HepG2 (cell line): ENCODE data around the gene RABEP1. TPM values are rescaled to one million over a fixed set of nuclear protein-coding genes. Genes with fewer than 3 reads are reported as not detected.

ENCODE experiments used
- ATAC-seq: fragments of 200-7000 bp; cut with Tn5 transposase; 3 replicates; pipeline ENCODE4 v1.9.1; 2020; ENCODE audit warnings: mild to moderate bottlenecking, moderate library complexity
- BruUV-seq: library from RNA; stranded (reverse); fragments of 400-500 nt; replicated peaks from 2 replicates; lab custom pipeline; 2021; lab: Mats Ljungman, UMichigan
- CTCF ChIA-PET: fragments of 300-600 bp; formaldehyde crosslinking; extraction: SDS; loops from one replicate; lab custom pipeline; 2021; ENCODE audit warnings: low total read pairs, inconsistent platforms, low intra/inter-chr PET ratio; lab: Yijun Ruan, JAX
- POLR2A ChIA-PET: fragments of 350-600 bp; sonication (Branson Sonifier 250); formaldehyde crosslinking; loops from one replicate; lab custom pipeline; 2020; ENCODE audit warnings: antibody characterized with exemption, inconsistent platforms; lab: Yijun Ruan, JAX
- DNase-seq: peaks from one replicate; pipeline ENCODE4 v3.0.0-alpha.2; 2015; ENCODE audit warnings: low spot score
- FAIRE-seq: peaks from 3 replicates; lab custom pipeline; 2011; peaks lifted over from hg19 to GRCh38; lab: Jason Lieb, UNC
- H2AFZ ChIP-seq: one replicate; pipeline ENCODE4 v1.6.1; 2011; ENCODE audit warnings: low read length, inconsistent platforms
- H3K27ac ChIP-seq: fragments of 300-600 bp; 3 replicates; pipeline ENCODE4 v1.8.0; 2011; ENCODE audit warnings: mixed run types, mild to moderate bottlenecking, mixed read lengths, low read length, inconsistent platforms; ENCODE audit not compliant: insufficient read depth; ENCODE audit errors: extremely low read length
- H3K27me3 ChIP-seq, 2 experiments: fragments of 200-600 bp in 1 of 2; 2 replicates in 1 of 2; 3 replicates in 1 of 2; pipeline versions ENCODE4 v1.6.0 to v1.8.0; 2011; ENCODE audit warnings: low read length in 2 of 2, mild to moderate bottlenecking in 2 of 2, moderate library complexity in 2 of 2, inconsistent platforms in 1 of 2; ENCODE audit not compliant: insufficient read depth in 2 of 2, control insufficient read depth in 1 of 2
- H3K36me3 ChIP-seq, 2 experiments: fragments of 200-600 bp in 1 of 2; replicated peaks in 1 of 2; 2 replicates in 1 of 2; 3 replicates in 1 of 2; pipeline versions ENCODE4 v1.5.1 to v1.8.0; 2011; ENCODE audit warnings: low read length in 2 of 2, inconsistent platforms in 1 of 2; ENCODE audit not compliant: insufficient read depth in 2 of 2, control insufficient read depth in 1 of 2
- H3K4me1 ChIP-seq: 2 replicates; pipeline ENCODE4 v1.5.1; 2012; ENCODE audit warnings: low read length, inconsistent platforms; ENCODE audit not compliant: insufficient read depth
- H3K4me2 ChIP-seq: 2 replicates; pipeline ENCODE4 v1.6.0; 2011; ENCODE audit warnings: low read depth, low read length, inconsistent platforms
- H3K4me3 ChIP-seq, 3 experiments: fragments of 200-600 bp in 1 of 3; sonication (generic), shearing (Covaris generic) in 1 of 3; replicated peaks in 1 of 3; 2 replicates each; pipeline ENCODE4 v1.5.1; 2011 to 2016; ENCODE audit warnings: low read length in 3 of 3, inconsistent platforms in 2 of 3, low read depth in 2 of 3, mild to moderate bottlenecking in 2 of 3, control low read depth in 1 of 3, mixed read lengths in 1 of 3; ENCODE audit not compliant: insufficient read depth in 1 of 3
- H3K79me2 ChIP-seq: one replicate; pipeline ENCODE4 v1.6.1; 2011; ENCODE audit warnings: low read length, inconsistent platforms; ENCODE audit not compliant: insufficient read depth
- H3K9ac ChIP-seq: 2 replicates; pipeline ENCODE4 v1.6.0; 2011; ENCODE audit warnings: mild to moderate bottlenecking, low read depth, low read length, inconsistent platforms; ENCODE audit not compliant: insufficient read depth
- H3K9me3 ChIP-seq: 2 replicates; pipeline ENCODE4 v1.5.1; 2012; ENCODE audit warnings: mild to moderate bottlenecking, low read length
- H4K20me1 ChIP-seq: 2 replicates; pipeline ENCODE4 v1.6.0; 2011; ENCODE audit warnings: inconsistent platforms, mild to moderate bottlenecking, low read length, moderate library complexity; ENCODE audit not compliant: insufficient read depth
- FOXP1 ChIP-seq, 2 experiments: fragments of 450-650 bp in 1 of 2; IDR thresholded peaks; 2 replicates each; pipeline ENCODE4 v1.6.1; 2017 to 2018; ENCODE audit warnings: antibody characterized with exemption in 1 of 2
- HNF4G ChIP-seq, 2 experiments: sonication (generic) in 1 of 2; formaldehyde crosslinking in 1 of 2; IDR thresholded peaks; 2 replicates each; pipeline versions ENCODE4 v1.4.0 to v1.6.1; 2011 to 2020; ENCODE audit warnings: borderline replicate concordance in 2 of 2, low read depth in 2 of 2, mild to moderate bottlenecking in 2 of 2, low read length in 1 of 2, missing genetic modification reagents in 1 of 2, moderate library complexity in 1 of 2
- MTA3 ChIP-seq: sonication (generic); formaldehyde crosslinking; IDR thresholded peaks from 2 replicates; pipeline ENCODE4 v1.4.0; 2020; ENCODE audit warnings: missing genetic modification reagents
- NCOA1 ChIP-seq: sonication (generic); formaldehyde crosslinking; IDR thresholded peaks from 2 replicates; pipeline ENCODE4 v1.9.0; 2021; ENCODE audit warnings: missing genetic modification reagents
- SIX1 ChIP-seq: sonication (generic); formaldehyde crosslinking; IDR thresholded peaks from 2 replicates; pipeline ENCODE4 v1.4.0; 2020; ENCODE audit warnings: missing genetic modification reagents, borderline replicate concordance
- ZNF792 ChIP-seq: IDR thresholded peaks from 2 replicates; pipeline ENCODE4 v1.6.1; 2016
- WGBS: methylation state at CpG from one replicate; pipeline ENCODE4 v1.1.6; 2017; ENCODE audit warnings: low lambda C conversion rate; 5-methylcytosine and 5-hydroxymethylcytosine counted together
- in situ Hi-C: cut with HindIII; loops from 2 replicates; pipeline ENCODE4 v1.10.0; 2017; ENCODE audit warnings: low pct_unique_long_range_greater_than_20kb; ENCODE audit not compliant: extremely low pct_ligation_motif_present
- intact Hi-C: fragments of 100-400 bp; cut with micrococcal nuclease; formaldehyde crosslinking; loops from one replicate; pipeline ENCODE4 v1.10.0; 2022; ENCODE audit not compliant: unreplicated experiment
- polyA plus RNA-seq, 8 experiments: library from polyadenylated mRNA; depleted of rRNA in 3 of 8; stranded (reverse) in 7 of 8; unstranded in 1 of 8; fragments of >200 nt; fragmentation: Illumina TruSeq in 4 of 8; extraction: Trizol in 4 of 8; gene quantifications; 2 replicates each; pipeline versions ENCODE4 v1.2.1 to v1.2.3, GENCODE V29; 2011 to 2016; ENCODE audit warnings: low read depth in 4 of 8, missing spikeins in 1 of 8, mixed read lengths in 1 of 8; ENCODE audit not compliant: insufficient read depth in 1 of 8
- total RNA-seq, 5 experiments: library from RNA; depleted of rRNA; stranded (reverse); fragments of >200 nt; fragmentation: Illumina TruSeq; extraction: Trizol; gene quantifications; 2 replicates each; pipeline ENCODE4 v1.2.3, GENCODE V29; 2016; ENCODE audit warnings: low read depth in 1 of 5
- TF ChIP-seq, protein P1 (sequence below): sonication (generic); formaldehyde crosslinking; IDR thresholded peaks from 2 replicates; pipeline ENCODE4 v1.4.0; 2020; ENCODE audit warnings: mild to moderate bottlenecking, missing genetic modification reagents
- TF ChIP-seq, protein P2 (sequence below): sonication (generic); formaldehyde crosslinking; conservative IDR thresholded peaks from 2 replicates; pipeline ENCODE4 v1.8.1; 2023; ENCODE audit warnings: missing genetic modification reagents
- TF ChIP-seq, protein P3 (sequence below): IDR thresholded peaks from 2 replicates; pipeline ENCODE4 v1.6.1; 2016
- TF ChIP-seq, protein P4 (sequence below): sonication (generic); formaldehyde crosslinking; conservative IDR thresholded peaks from 2 replicates; pipeline ENCODE4 v1.4.0; 2020; ENCODE audit warnings: missing genetic modification reagents

RABEP1 gene
- total and polyA plus RNA-seq, 2 of the 13 experiments (the other 11 are each of a cell fraction or from before 2014, with no cell fraction given): 13.7 to 41.5 TPM

DNA sequence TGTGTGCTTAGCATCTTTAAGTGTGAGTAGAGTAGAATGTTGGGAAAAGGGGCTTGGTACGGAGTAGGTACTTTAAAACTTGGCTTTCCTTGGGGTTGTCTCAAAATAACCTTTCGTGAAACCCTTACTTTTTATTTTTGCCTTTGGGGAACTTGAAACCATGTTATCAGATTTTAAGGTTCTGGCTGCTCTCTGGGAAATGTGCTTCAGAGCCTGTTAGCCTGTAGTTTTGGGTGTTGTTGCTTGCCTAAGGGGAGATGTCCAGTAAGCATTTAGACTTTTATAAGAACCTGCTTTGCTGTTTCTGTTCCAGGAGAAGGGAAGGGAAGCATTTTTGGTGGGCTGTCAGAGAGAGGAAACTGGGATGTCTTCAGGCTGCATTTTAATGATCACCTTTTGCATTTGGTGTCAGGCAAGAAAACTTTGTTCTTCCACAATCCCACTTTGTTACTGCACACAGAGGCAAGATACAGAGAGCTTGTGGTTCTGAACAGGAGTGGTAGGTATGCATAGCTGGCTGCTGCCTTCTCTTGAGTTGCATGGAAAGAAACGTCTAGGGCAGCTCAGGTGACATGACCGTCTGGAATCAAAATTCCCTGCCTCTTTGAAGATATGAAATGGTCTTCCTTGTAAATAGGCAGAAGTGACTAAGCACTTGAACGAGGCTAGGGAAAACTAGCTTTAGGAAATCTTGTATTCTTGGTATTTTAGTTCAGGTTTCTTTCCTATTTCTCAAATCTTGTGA is 1.7 kb downstream of the RABEP1 start:
- ATAC-seq (no peak), FAIRE-seq (peak; percentile 67), DNase-seq (no peak)
- Histone ChIP-seq H3K4me2 (peak overlapping the region; percentile 97), H4K20me1 (peaks cover 17% of the 10 kb centered on the region; the same call in 1 of the 2 replicates), H3K4me1 (peaks cover 33% of the 10 kb centered on the region), H3K9me3 (no peaks in the 10 kb centered on the region), H2AFZ (no peak overlapping the region), H3K4me3 (peak overlapping the region; percentile 67 to 95 (median 77); a peak in 4 of 6 replicates), H3K79me2 (peaks cover 44% of the 10 kb centered on the region), H3K9ac (peak overlapping the region; percentile 78; the same call in 1 of the 2 replicates), H3K36me3 (no peaks in the 10 kb centered on the region), H3K27ac (no peak overlapping the region), H3K27me3 (no peaks in the 10 kb centered on the region)
- intact Hi-C loops (no loop called here), in situ Hi-C loops (no loop called here)
- BruUV-seq: no TSS peak
- ChIA-PET POLR2A (no interaction called here), CTCF (no interaction called here)
- 63% methylated on average over 5 of the region's 5 CpGs for WGBS
- TF ChIP-seq SIX1 (CRISPR knock-in tag) (no peak), MTA3 (CRISPR knock-in tag) (no peak), HNF4G (IDR thresholded peaks at IDR 0.05; ENCODE audit: borderline replicate concordance, low read depth, low read length) (no peak), HNF4G (CRISPR knock-in tag; IDR thresholded peaks at IDR 0.05; ENCODE audit: borderline replicate concordance, low read depth) (no peak), FOXP1 (IDR thresholded peaks at IDR 0.05) (no peak), FOXP1 (CRISPR knock-in tag; IDR thresholded peaks at IDR 0.05) (no peak), ZNF792 (no peak), NCOA1 (CRISPR knock-in tag) (no peak)
- TF ChIP-seq, protein P1, sequence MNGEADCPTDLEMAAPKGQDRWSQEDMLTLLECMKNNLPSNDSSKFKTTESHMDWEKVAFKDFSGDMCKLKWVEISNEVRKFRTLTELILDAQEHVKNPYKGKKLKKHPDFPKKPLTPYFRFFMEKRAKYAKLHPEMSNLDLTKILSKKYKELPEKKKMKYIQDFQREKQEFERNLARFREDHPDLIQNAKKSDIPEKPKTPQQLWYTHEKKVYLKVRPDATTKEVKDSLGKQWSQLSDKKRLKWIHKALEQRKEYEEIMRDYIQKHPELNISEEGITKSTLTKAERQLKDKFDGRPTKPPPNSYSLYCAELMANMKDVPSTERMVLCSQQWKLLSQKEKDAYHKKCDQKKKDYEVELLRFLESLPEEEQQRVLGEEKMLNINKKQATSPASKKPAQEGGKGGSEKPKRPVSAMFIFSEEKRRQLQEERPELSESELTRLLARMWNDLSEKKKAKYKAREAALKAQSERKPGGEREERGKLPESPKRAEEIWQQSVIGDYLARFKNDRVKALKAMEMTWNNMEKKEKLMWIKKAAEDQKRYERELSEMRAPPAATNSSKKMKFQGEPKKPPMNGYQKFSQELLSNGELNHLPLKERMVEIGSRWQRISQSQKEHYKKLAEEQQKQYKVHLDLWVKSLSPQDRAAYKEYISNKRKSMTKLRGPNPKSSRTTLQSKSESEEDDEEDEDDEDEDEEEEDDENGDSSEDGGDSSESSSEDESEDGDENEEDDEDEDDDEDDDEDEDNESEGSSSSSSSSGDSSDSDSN (CRISPR knock-in tag): no peak
- TF ChIP-seq, protein P2, sequence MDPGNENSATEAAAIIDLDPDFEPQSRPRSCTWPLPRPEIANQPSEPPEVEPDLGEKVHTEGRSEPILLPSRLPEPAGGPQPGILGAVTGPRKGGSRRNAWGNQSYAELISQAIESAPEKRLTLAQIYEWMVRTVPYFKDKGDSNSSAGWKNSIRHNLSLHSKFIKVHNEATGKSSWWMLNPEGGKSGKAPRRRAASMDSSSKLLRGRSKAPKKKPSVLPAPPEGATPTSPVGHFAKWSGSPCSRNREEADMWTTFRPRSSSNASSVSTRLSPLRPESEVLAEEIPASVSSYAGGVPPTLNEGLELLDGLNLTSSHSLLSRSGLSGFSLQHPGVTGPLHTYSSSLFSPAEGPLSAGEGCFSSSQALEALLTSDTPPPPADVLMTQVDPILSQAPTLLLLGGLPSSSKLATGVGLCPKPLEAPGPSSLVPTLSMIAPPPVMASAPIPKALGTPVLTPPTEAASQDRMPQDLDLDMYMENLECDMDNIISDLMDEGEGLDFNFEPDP (CRISPR knock-in tag): no peak
- TF ChIP-seq, protein P3, sequence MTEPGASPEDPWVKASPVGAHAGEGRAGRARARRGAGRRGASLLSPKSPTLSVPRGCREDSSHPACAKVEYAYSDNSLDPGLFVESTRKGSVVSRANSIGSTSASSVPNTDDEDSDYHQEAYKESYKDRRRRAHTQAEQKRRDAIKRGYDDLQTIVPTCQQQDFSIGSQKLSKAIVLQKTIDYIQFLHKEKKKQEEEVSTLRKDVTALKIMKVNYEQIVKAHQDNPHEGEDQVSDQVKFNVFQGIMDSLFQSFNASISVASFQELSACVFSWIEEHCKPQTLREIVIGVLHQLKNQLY: no peak
- TF ChIP-seq, protein P4, sequence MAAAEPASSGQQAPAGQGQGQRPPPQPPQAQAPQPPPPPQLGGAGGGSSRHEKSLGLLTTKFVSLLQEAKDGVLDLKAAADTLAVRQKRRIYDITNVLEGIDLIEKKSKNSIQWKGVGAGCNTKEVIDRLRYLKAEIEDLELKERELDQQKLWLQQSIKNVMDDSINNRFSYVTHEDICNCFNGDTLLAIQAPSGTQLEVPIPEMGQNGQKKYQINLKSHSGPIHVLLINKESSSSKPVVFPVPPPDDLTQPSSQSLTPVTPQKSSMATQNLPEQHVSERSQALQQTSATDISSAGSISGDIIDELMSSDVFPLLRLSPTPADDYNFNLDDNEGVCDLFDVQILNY (CRISPR knock-in tag): no peak
